ENCODE results near the gene PLA2G4C. TPM values are rescaled to one million over a fixed set of nuclear protein-coding genes. Genes with fewer than 3 reads are reported as not detected.

The PLA2G4C gene
- total RNA-seq, 4 donors from 2014 or later, result 1.2 to 9.5 (median 8.3) TPM

- Histone ChIP-seq H3K27me3 (no peaks in the 10 kb centered on the region), H3K27ac (no peak overlapping the region), H3K4me1 (no peaks in the 10 kb centered on the region), H3K4me3 (no peak overlapping the region), H3K9me3 (no peaks in the 10 kb centered on the region), H3K36me3 (no peaks in the 10 kb centered on the region)
- no peak for DNase-seq
- TF ChIP-seq EP300 (IDR thresholded peaks at IDR 0.05; ENCODE audit: low read depth), result no peak
- intact Hi-C loops (cut with DNase I; ENCODE audit: low total_unique reads), result no loop called here
- 94 to 99% methylated on average over 2 to 6 of the region's 6 CpGs for WGBS, 2 donors (ENCODE audit: low coverage in 1 of 2)
- in situ Hi-C loops (cut with MboI; ENCODE audit: low pct_ligation_motif_present in 1 of 4, low pct_unique_long_range_greater_than_20kb in 1 of 4, low sequenced_read_pairs in 3 of 4), result no loop called here
Measured at GRCh38 chr19:48127561-48127960, 16.9 kb upstream of the PLA2G4C start.

DNA sequence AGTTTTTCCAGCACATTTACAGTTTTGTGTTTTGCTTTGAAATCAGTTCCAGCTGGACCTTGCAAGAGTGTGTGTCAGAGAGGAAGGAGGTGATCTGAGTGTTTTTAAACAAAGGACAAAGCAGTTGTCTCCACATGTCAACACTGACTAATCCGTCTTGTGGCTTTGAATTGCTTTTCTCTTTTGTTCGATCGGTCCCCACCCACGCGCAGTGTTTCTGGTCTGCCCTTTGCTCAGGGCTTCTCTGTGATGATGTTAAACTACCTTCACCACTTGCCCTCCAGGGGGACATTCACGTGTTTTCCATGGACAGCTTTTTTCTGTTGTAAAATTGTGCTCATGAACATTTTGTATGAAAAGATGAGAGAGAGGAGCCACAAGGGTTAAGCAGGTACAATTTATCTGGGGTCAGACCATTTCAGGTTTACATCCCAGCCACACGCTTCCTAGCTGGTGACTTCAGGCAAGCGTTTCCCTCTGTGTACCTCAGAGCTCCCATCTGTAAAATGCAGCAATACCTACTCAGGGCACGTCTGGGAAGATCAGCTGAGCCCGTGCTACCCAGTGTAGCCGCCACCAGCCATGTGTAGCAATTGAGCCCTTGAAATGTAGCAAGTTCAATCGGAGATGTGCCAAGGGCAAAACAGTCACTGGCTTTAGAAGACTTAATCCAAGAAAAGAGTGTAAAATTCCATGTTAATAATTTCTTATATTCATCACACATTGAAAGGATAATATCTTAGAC, 13.5 kb upstream of the PLA2G4C start:
- Histone ChIP-seq H3K27me3 (no peaks in the 10 kb centered on the region), H3K4me1 (no peaks in the 10 kb centered on the region), H3K27ac (no peak overlapping the region), H3K36me3 (no peaks in the 10 kb centered on the region), H3K9me3 (no peaks in the 10 kb centered on the region), H3K4me3 (no peak overlapping the region)
- intact Hi-C loops (cut with DNase I; ENCODE audit: low total_unique reads) (no loop called here), in situ Hi-C loops (cut with MboI; ENCODE audit: low pct_ligation_motif_present in 1 of 4, low pct_unique_long_range_greater_than_20kb in 1 of 4, low sequenced_read_pairs in 3 of 4) (no loop called here)
- DNase-seq, result no peak
- WGBS, 2 donors (ENCODE audit: low coverage in 1 of 2), result 54 to 60% methylated on average over 7 to 12 of the region's 12 CpGs
- no peak for TF ChIP-seq POLR2AphosphoS5 (IDR thresholded peaks at IDR 0.05)

GRCh38 chr19:48122421-48122820, 11.8 kb upstream of the PLA2G4C start:
- Histone ChIP-seq H3K27ac (no peak overlapping the region), H3K9me3 (no peaks in the 10 kb centered on the region), H3K4me3 (no peak overlapping the region), H3K36me3 (peaks cover 0 to 1% (median 0%) of the 10 kb centered on the region in 4 donors), H3K4me1 (no peaks in the 10 kb centered on the region), H3K27me3 (no peaks in the 10 kb centered on the region)
- intact Hi-C loops (cut with DNase I; ENCODE audit: low total_unique reads) (no loop called here), in situ Hi-C loops (cut with MboI; ENCODE audit: low pct_ligation_motif_present in 1 of 4, low pct_unique_long_range_greater_than_20kb in 1 of 4, low sequenced_read_pairs in 3 of 4) (no loop called here)
- 83% methylated on average over 14 of the region's 14 CpGs; no CpG with 5 or more reads in 1 of the 2 donors for WGBS, 2 donors (ENCODE audit: low coverage in 1 of 2)
- TF ChIP-seq POLR2AphosphoS5 (IDR thresholded peaks at IDR 0.05), result no peak
- TF ChIP-seq EP300 (IDR thresholded peaks at IDR 0.05; ENCODE audit: low read depth), result no peak
- no peak for DNase-seq

DNA sequence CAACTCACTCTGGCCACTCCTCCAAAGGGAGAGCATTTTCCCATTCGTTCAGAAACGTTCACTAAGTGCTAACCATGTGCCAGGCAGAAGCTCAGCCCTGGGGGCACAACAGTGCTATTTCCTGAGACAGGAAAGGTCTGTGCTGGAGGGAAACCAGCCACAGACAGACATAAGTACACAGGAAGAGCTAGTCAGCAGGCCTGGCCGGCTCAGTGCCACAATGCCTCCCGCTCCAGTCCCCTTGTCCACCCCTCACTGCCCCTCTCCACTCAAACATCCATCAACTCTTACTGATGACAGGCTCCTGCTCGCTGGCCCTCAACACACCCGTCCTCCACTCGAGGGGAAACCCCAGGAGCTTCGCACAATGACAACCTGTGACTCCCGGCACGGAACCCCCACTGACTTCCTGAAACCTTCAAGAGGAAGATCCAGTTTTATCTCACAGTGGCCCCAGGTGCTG, 11.3 kb upstream of the PLA2G4C start:
- in situ Hi-C loops (cut with MboI; ENCODE audit: low pct_ligation_motif_present in 1 of 4, low pct_unique_long_range_greater_than_20kb in 1 of 4, low sequenced_read_pairs in 3 of 4), result no loop called here
- no peak for DNase-seq
- intact Hi-C loops (cut with DNase I; ENCODE audit: low total_unique reads), result no loop called here
- WGBS, 2 donors (ENCODE audit: low coverage in 1 of 2), result 73 to 93% methylated on average over 2 to 10 of the region's 10 CpGs
- Histone ChIP-seq H3K9me3 (no peaks in the 10 kb centered on the region), H3K36me3 (peaks cover 0 to 4% (median 0%) of the 10 kb centered on the region in 4 donors), H3K4me1 (no peaks in the 10 kb centered on the region), H3K4me3 (no peak overlapping the region), H3K27ac (no peak overlapping the region), H3K27me3 (no peaks in the 10 kb centered on the region)
- TF ChIP-seq POLR2AphosphoS5 (IDR thresholded peaks at IDR 0.05) (no peak), EP300 (IDR thresholded peaks at IDR 0.05; ENCODE audit: low read depth) (no peak)
- TF ChIP-seq, protein P1, sequence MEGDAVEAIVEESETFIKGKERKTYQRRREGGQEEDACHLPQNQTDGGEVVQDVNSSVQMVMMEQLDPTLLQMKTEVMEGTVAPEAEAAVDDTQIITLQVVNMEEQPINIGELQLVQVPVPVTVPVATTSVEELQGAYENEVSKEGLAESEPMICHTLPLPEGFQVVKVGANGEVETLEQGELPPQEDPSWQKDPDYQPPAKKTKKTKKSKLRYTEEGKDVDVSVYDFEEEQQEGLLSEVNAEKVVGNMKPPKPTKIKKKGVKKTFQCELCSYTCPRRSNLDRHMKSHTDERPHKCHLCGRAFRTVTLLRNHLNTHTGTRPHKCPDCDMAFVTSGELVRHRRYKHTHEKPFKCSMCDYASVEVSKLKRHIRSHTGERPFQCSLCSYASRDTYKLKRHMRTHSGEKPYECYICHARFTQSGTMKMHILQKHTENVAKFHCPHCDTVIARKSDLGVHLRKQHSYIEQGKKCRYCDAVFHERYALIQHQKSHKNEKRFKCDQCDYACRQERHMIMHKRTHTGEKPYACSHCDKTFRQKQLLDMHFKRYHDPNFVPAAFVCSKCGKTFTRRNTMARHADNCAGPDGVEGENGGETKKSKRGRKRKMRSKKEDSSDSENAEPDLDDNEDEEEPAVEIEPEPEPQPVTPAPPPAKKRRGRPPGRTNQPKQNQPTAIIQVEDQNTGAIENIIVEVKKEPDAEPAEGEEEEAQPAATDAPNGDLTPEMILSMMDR (IDR thresholded peaks at IDR 0.05), result no peak

DNA sequence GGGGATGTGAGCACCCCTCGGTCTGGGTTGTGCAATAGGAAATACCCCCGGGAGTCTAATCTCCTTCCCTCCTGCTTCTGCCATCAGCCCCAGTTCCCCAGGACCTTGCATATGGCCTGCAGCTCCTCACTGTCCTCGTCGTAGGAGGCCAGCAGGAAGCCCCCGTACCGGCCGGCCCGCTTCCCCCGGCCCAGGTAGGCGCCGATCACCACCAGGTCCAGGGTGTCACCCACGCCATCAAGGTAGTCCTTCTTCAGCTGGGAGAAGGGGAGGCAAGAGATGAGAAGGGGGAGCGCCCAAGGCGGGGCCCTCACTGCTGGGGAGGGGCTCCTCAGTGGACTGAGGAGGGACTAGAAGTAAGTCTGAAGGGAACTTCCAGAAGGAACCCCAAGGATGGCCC, 10.4 kb upstream of the PLA2G4C start:
- no peak for DNase-seq
- TF ChIP-seq POLR2A (IDR thresholded peaks at IDR 0.05) (no peak), POLR2AphosphoS5 (IDR thresholded peaks at IDR 0.05) (no peak), EP300 (IDR thresholded peaks at IDR 0.05; ENCODE audit: low read depth) (no peak)
- TF ChIP-seq, protein P1 (IDR thresholded peaks at IDR 0.05), result no peak
- in situ Hi-C loops (cut with MboI; ENCODE audit: low pct_ligation_motif_present in 1 of 4, low pct_unique_long_range_greater_than_20kb in 1 of 4, low sequenced_read_pairs in 3 of 4) (no loop called here), intact Hi-C loops (cut with DNase I; ENCODE audit: low total_unique reads) (no loop called here)
- H3K9me3 ChIP-seq, result no peaks in the 10 kb centered on the region
- WGBS, 2 donors (ENCODE audit: low coverage in 1 of 2), result 96% methylated on average over 14 of the region's 14 CpGs; no CpG with 5 or more reads in 1 of the 2 donors
- H3K4me1 ChIP-seq, result no peaks in the 10 kb centered on the region
- H3K4me3 ChIP-seq, result no peak overlapping the region
- H3K36me3 ChIP-seq, result peaks cover 0 to 4% (median 0%) of the 10 kb centered on the region in 4 donors
- H3K27ac ChIP-seq, result no peak overlapping the region
- H3K27me3 ChIP-seq, result no peaks in the 10 kb centered on the region
